OCI-LY7 (cell line): Measurements from ENCODE around the gene KRT86.

Experiments used
- EZH2phosphoT487 ChIP-seq: fragments of 200-600 bp; sonication (generic); IDR thresholded peaks from 2 replicates; pipeline ENCODE4 v1.6.1; 2018; ENCODE audit warnings: low read depth, borderline replicate concordance, mild to moderate bottlenecking, mixed run types, antibody characterized with exemption, low read length, moderate library complexity, mixed read lengths
- TF ChIP-seq, protein P1 (sequence below): fragments of 200-600 bp; sonication (generic); conservative IDR thresholded peaks from 2 replicates; pipeline ENCODE4 v1.5.1; 2014; ENCODE audit warnings: mild to moderate bottlenecking, antibody characterized with exemption, low read length, moderate library complexity, mixed read lengths

DNA sequence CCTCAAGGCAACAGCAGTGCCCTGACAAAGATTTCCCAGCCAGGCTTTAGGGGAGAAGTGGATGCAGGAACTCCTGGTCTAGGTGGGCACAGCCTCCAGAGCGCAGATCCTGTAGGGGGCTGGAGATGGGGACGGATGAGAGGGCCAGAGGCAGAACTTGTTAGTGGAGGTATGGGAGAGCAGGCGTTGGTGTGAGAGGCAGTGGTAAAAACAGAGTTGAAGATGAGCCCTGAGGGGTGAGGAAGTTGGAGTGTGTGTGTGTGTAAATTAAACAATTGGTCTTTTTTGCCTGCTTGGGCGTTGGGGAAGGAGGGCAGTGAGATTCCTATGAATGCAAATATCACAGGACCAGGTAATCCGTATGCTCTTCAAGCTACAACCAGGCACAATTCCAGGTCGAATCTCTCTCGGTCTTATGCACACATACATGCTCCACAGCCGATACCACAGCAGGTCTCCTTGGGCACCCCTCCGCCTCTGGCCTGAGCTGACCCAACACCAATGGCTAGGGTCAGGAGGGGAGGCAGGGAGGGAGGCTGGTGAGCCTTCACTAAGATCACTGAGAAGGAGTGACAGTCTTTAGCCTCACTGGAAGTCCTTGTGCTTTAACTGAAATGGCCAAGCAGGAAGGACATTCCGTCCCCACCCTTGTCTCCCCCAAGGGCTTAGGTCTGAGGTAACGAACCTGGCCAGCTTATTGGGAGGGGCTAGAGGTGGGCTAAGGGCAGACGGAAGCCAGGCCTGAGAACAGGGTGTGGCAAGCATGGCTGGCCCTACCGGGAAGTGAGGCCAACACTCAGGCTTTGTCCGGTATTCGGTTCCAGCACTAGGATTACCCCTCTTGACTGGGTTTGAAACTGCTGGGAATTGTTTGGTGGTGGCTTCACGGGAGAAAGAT is 42.9 kb upstream of the KRT86 start:
- TF ChIP-seq, protein P1, sequence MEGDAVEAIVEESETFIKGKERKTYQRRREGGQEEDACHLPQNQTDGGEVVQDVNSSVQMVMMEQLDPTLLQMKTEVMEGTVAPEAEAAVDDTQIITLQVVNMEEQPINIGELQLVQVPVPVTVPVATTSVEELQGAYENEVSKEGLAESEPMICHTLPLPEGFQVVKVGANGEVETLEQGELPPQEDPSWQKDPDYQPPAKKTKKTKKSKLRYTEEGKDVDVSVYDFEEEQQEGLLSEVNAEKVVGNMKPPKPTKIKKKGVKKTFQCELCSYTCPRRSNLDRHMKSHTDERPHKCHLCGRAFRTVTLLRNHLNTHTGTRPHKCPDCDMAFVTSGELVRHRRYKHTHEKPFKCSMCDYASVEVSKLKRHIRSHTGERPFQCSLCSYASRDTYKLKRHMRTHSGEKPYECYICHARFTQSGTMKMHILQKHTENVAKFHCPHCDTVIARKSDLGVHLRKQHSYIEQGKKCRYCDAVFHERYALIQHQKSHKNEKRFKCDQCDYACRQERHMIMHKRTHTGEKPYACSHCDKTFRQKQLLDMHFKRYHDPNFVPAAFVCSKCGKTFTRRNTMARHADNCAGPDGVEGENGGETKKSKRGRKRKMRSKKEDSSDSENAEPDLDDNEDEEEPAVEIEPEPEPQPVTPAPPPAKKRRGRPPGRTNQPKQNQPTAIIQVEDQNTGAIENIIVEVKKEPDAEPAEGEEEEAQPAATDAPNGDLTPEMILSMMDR: no peak
- no peak for TF ChIP-seq EZH2phosphoT487
